ENCODE results near the gene PHC2.

Gene PHC2

DNA sequence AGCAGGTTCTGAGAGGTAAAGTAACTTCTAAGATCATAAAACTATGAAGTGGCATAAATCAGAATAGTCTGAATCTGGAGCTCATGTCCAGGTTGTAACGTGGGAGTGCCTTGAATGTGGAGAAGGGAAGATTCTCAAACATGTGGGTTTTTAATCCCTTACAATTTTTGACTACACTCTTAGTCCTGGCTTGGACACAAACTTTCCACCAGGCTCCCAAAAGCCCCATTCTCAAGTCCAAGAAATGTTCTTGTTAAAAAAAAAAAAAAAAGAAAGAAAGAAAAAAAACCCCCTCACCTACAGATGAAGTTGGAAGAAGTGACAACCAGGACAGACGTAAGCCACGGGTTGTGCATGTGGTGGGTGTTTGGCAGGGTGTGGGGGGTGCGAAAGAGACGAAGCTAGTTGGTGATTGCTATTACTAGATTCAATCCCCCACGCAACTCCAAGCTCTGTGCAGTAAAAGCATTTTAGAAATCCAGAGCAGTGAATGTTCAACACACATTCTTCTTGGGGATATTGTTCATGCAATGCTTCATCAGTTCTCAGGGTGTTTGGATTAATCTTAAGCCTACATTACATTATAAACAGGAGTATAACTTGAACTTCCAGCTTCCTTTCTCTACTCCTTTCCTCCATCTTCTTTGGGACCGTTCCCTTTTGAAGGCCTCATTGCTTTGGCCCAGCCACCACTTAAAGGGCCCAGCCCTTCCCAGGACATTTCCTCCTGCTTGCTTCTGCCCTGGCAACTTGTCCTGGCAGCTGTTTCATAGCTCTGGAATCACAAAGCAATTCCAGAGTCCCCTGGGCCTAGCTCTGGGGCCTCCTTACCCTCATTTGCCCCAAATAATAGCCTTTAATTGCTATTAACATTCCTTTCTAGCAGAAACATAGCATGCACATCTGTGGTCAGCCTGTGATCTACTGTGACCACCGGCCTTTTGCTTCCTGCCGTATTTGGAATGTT, 41.8 kb downstream of the PHC2 start:
- DNase-seq = no peak

DNA sequence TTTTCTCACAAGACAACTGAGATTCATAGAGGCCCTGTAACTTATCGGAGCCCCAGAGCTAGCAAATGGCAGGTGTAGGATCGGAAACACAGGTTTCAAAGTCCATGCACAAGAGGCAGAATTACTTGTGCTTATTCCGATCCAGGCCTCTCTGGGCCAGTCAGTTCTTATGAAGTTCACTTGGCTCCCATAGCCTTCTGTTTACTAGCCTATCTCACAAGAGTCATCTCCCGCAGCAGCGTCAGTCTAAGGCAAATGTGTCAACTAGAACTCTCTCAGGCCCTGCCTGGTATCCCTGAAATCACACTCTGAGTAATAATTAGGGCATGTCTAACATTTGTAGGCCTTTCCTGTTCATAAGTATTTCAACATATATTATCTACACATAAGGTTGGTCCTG, 43.3 kb downstream of the PHC2 start:
- no peak for DNase-seq

DNA sequence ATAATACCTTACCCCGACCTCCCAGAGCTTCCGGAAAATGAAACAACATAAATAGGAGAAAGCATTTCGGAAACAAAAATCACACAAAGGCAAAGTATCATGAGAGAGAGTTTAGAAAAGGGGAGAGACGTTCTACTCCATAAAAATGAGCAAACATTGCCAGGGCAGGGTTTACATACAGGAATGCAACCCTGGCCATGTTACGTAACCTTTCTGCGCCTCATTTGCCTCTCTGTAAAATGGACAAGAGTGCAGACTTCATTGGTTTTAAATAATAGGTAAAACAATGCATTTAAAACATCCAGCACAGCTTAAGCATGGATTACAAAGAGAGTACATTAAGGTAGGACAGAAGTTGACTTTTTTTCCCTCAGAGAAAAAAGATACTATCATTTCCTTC, 45.6 kb downstream of the PHC2 start:
- no peak for DNase-seq

DNA sequence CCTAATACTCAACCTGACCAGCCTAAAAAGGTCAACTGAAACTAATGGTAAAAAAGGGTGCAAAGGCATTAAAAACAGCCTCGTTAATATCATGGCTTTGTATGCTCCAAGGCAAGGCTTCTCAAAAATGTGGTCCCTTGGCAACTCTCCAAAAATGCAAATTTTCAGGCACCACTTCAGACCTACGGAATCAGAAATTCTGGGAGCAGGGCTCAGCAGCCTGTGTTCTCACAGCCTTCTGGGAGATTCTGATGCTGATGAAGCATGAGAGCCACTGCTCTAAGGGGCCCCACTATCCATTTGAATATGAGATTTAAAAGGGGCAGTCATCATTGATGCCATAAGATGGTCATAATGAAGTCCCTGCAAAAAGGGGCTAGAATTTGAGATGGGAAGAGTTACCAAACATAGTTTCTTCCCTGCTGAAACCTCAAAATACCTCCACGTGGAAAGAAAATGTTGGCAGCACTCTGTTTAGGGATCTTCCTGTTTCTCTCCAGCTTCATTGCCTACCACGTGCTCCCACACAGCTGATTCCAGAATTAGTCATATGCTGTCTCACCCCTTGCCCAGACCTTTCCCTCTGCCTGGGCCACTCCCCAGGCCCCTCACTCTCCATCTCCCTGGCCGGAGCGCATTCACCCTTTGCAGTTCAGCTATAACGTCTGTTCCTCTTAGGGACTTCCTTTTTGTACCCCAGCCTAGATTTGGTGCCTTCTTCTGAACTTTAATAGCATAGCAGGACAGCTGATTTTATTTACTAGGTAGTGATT, 46.7 kb downstream of the PHC2 start:
- DNase-seq = no peak

DNA sequence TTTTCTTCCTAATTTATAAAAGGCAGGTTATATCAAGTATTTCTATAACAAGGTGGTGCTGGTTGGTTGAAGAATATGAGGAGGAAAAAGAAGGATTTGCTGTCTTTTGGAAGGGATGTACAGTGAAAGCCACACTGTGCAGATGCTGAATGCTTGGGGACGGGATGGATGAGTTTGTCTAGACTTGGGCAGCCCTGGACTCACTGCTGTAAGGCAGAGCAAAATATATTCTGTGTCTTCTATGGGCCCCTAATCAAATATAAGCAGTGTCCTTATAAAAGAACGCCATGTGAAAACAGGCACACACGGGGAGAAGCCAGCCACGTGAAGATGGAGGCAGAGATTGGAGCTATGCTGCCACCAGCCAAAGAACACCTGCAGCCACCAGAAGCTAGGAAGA, 47.4 kb downstream of the PHC2 start:
- DNase-seq = no peak

DNA sequence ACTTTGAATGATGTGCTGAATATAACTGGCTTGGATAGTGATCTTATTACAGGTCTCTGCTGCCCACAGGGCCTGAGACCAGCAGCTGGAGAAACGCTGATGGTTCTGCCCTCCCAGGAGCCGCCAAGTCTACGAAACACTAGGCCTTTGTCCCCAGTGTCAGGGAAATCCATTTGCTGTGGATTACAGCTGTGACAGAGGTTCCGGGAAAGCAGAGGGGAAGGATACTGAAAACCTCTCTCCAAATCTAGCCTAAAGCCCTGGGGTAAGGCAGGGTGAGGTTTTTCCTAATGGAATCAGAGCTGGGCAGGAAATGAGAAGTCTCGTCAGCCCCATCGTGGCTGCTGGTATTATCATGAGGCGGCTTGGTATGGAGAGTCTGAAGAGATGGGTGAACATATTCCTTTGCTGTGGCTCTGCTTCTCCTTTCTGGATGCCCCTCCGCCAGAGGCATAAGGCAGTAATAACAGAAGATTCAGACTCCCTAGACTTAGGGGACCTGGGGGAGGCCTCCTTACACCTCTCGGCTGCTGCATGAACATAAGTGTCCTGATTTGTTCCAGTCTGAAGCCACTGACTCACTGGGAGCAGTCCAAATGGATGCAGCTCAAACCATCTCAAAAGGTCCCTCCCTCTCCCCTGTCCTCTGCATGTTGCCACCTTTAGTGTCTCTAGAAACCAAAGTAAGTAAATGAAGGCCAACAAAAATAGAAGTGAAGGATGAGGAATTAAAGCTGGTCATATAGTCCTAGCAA, 48.1 kb downstream of the PHC2 start:
- no peak for DNase-seq

DNA sequence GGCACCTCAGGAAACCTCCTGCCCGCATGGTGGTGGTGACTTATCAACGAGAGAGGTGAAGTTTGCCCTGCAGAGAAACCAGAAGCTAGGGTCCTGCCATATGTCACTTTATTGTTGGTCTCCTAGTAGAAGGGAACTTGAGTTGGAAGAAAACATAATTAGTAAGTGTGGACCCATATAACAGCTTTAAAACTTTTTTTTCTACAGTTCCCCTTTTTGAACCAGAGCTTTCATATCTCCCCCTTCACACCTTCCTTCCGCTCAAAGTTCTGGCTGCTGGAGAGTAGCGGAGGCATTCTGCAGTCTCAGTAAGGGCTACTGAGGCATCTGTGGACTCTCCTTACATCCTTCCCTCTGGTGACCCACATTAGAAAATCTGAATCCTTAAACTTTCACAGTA, 48.9 kb downstream of the PHC2 start:
- DNase-seq = no peak

DNA sequence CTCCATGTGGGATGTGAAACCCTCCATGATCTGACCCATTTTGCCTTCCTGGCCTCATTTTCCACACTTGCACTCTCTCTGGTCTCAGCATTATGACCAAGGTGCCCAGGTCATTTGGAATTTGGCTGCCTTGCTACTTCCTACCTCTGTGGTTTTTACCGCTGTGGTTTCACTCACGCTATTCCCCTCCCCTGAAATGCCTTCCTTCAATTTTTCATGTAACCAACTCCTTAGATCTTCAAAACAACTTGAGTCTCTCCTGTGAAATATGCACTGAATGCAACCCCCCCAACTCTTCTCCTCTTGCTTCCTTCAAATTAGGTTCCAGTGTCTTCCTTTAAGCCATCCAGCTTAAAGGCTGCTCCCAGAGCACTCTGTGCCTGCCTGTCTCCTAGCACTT, 50.1 kb downstream of the PHC2 start:
- DNase-seq = no peak

DNA sequence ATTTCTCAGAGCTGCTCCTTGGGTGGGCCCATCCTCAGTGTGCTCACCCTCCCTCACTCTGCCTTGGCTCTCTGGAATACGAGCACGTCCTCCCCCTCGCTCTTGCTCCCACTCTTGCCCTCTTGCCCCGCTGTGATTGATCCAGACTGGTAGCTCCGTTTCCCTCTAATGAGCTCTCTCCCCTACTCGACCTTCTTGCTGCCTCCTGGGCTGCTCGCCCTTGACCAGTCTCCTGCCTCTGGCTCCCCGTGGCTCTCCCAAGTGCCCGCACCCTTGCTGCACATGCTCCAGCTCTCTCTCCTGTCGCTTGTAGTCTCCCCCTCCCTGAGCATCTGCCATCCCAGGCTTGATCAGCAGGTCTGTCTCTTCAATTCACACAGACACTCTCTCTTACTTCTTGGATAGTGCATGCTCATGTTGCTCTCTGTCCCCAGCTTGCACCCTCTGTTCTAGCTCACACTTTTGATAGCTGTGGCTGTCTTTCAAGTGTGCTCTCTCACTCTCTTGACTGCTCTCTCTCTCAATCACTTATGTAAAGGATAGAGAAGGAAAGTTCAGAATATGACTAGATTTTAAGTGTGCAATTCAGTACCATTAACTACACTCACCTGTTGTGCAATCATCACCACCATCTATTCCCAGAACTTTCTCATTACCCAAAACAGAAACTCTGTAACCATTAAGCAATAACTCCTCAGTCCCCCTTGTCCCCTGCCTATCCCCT, 51.1 kb downstream of the PHC2 start:
- no peak for DNase-seq

DNA sequence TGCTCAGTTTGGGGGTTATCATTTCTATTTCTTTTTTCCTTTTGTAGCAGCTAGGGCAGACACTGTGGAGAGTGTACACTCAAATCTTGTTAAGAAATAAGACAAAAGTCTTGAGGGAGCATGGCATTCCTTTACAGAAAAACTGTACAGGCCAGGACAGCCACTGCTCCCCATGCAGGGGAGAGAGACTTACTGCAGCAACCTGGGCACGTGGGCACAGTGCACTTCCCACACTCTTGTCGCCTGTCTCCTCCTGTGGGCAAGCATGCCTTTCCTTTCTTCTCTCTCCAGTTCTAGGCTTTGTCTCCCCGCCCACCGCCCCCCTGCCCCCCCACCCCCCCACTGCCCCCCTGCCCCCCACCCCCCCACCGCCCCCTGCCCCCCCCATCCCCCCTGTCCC, 51.9 kb downstream of the PHC2 start:
- no peak for DNase-seq

DNA sequence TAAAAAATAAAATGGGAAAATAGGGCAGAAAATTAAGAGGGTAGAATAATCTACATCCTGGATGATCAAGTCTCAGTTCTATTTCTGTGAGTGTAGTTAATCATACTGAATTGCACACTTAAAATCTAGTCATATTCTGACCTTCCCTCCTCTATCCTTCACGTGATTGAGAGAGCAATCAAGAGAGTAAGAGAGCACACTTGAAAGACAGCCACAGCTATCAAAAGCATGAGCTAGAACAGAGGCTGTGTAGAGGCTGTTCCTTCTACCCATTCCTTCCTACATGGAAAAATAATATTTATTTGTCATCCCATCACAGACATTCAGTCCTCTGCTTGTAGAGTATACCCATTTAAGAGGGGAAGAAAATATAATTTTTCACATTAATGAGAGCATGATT, 52.4 kb downstream of the PHC2 start:
- DNase-seq = no peak

DNA sequence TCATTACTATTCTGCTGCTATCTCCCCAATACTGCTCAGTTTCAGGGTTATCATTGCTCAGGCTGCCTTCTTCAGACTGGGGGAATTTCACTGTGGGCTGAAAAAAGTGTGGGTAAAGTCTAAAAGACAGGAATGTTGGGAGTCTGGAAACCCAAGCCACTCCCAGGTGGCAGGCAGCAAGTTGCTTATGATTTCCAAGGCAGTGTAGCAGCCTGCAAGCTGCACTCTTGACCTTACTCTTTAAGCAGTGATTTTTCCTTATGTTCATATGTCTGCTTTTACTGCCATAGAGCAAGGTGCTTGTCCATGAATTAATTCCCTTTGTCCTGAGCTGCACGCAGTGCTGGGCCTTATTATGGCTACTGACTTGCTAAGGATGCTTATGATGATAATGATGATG, 53.1 kb downstream of the PHC2 start:
- no peak for DNase-seq

DNA sequence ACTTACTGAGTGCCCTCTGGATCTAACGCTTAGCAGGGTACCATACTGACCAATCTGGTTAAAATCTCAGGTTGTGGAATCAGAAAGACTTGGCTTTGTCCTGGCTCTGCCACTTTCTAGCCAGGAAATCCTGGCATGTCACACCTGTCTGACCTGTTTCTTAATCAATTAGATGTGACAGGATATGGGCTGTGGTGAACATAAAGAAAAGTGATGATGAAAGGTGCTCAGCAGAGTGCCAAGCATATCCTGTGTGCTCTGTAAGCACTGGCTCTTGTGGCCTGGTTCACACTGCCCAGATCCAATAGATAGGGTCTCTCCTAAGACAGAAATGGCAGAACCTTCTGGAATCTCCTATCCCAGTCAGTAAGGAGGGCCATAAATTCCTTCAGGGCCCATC, 53.9 kb downstream of the PHC2 start:
- peak; percentile 26 for DNase-seq

DNA sequence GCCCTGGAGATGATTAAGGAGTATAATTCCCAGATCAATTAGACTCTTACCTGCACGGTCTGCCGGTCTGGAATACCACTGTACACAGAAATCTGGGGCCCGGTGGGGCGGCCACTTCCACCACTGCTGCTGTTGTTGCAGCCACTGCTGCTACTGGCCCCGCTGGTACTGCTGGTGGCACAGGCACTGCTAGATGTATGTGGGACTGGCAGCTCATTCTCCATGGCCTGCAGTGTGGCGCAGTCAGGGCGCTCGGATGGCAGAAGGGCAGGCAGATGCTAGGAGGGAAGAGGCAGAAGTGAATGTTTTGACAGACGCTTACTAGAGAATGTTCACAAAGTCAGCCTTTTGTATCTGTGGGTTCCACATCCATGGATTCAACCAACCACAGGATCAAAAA, 55.6 kb downstream of the PHC2 start:
- no peak for DNase-seq

DNA sequence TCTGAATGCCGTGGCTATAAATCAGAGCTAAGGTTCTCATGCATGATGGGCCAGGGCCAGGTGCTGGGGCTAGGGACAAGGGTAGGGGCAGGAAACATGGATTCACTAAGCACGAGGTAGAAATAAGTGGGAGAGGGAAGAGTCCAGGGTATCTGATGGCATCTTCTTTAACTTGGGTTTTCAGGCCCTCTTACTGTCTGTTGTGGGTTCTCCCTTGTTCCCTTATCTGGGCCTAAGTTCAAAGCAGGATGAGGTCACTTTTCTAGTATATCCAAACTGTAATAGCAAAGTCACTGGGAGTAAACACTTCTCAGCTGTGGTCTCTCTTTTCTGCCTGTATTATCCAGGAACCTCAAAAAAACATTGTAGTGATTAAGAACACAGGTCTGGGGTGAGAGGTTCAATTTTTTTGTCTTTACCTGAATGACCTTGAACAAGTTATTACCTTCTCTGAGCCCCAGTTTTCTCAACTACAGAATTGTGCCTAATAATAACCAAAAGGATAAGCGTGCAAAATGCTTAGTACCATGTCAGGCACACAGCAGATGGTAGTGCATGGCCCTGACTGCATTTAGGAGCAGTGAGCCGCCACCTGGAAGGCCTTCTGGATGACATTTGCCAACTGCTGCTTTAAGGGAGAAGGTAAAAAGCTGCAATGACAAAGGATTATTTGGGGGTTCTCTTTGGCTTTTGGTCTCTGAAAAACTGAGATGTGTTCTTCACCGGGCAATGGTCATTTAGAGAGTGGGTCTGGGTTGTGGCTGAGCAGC, 56.4 kb downstream of the PHC2 start:
- no peak for DNase-seq

DNA sequence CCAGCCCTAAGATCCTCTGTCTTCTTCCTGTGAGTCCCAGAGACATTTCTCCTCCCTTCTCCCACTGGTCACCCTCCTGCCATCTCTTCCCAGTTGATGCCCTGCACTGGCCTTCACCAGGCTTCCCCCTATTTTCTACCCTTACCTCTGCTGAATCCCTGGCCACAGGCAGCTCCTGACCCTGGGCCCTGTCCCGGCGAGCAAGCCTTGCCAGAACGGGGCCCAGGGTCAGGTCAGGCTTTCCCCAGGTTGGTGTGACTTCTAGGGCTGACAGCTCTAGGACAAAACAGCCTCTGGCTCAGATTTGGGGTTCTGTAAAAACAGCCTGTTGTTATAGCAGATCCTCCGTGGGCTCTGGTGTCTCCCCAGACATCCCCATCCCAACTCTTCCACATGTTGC, 57.3 kb downstream of the PHC2 start:
- DNase-seq = no peak

DNA sequence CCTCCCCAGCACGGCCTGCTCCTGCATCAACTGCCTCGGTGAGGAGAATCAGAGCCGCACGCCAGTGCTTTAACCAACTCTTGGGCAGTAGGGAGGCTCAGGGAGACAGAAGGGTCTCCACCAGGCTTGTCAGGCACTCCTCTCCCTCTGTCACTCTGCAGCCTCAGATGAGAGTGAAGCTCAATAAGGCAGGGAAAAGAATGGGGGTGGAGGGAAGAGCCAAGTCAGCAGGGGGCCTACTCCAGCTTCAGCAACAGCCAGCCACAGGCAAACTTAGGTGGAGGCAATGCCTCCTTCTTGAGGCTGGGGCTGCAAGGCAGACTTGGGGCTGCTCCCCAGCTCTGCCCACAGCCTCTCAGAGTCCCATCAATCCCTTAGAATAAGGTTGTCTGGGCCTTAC, 58.2 kb downstream of the PHC2 start:
- no peak for DNase-seq

DNA sequence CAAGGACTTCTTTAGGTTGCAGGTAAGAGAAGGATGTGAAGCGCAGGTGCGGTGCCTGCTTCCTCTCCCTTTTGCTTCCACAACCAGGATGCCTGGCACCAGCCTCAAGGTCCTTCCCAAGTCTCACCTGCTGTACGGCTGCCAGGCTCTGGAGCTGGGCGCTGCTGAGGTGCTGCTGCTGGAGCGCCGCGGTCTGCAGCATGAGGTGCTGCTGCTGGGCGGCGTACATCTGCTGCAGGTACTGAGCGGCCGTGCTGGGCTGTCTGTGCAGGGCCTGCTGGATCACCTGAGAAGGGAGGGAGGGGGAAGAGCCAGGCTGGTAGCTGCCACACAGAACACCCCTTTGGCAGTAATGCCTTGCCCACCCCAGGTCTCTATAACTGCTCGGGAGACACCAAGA, 58.7 kb downstream of the PHC2 start:
- no peak for DNase-seq

DNA sequence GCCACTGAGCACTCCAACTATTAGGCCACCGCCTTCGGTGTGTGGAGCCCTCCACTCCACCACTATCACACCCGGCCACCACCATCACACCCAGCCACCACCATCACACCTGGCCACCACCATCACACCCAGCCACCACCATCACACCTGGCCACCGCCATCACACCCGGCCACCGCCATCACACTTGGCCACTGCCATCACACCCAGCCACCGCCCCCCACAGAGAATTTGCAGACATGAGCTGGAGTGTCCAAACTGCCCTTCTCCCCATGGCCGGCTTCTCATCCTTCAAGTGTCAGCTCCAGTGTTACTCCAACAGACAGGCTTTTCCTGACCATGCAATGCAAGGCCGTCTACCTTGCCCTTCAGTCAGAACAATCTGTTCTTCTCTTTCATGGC, 59.6 kb downstream of the PHC2 start:
- no peak for DNase-seq

DNA sequence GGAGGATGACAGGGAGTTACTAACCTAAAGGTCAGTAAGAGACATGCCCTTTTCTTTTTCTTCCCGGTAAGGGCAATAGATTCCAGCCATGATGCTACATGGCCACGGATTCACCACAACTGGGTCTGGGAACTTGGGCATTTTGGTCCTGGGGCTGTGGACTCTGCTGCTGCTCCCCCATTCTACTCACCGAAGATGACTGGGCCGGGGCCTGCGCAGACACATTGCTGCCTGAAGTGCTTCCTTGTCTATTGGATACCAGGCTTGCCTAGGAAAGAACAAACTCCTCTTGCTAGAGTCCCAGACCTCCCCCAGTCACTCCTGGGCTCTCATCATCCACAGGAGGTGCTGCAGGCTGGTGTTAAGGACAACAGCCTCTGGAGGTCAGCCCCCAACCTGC, 60.1 kb downstream of the PHC2 start:
- DNase-seq = no peak

DNA sequence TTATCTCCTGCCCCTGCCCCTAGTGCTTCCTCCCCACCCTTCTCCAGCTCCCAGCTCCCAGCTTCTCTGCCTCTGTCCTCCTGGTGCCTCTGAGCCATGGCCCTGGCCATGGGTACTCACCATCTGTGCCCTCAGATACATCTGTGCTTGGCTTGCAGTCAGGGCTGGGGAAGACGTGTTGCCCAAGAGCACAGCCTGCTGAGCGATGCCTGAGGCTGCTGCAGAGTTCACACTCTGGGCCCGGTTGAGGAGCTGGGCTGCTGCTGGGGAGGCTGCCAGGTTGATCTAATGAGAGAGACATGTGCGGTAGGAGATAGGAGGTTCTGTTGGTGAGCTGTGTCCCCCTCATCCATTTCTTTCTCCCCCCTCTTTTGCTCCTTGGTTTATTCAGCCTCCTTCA, 60.6 kb downstream of the PHC2 start:
- no peak for DNase-seq

DNA sequence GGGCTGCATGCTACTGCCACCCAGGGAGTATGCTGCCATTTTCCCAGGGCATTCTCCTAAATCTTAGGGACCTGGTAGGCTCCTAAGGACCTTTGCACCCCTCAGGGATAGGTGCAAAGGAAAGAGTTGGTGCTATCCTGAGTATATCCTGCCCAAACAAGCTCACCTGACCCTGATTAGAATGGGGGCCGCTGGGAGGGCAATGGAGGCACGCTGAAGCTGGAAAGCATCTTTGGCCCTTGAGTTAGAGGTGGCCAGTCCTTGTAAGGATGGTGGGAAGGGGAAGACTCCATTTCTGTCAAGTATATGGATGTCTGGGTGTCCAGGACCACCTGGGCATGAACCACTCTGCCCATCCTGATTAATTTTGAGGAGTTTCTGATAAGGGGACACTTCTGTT, 61.1 kb downstream of the PHC2 start:
- DNase-seq = no peak
